ENCODE measurements around the gene PAX2.

DNA sequence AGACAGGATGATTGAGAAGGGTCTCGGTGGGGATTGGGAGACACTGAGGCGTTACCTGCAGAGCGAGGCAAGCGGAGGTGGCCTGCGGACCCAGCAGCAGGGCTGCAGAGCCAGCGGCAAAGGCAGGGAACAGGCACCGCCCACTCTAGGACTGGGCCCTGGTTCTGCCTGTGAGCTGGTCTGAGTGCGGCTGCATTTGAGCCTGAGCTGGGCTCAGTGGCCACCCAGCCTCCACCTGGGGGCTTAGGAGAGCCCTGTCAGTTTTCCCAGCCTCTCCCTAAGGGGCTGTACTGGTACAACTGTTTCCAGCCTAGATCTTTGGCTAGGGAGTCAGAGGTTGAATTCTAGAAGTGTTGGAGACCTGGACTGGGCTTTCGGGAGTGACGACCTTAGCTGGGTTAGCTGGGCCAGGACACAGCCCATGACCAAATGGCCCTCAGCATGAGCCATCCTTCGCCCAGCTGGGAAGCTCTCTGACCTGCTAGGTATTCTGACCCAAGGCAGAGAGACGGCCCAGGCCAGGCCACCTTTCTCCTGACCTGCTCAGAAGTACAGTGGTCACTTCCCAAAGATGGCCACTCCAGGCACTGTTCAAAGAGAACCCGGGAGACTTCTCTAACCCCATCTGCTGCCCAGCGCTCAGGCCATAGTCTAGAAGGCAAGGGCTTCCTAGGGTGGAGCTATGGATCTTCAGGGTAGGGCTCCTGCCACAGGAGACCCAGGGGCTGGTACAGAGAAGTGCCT, 64.9 kb downstream of the PAX2 start:
- TF ChIP-seq, protein P1, sequence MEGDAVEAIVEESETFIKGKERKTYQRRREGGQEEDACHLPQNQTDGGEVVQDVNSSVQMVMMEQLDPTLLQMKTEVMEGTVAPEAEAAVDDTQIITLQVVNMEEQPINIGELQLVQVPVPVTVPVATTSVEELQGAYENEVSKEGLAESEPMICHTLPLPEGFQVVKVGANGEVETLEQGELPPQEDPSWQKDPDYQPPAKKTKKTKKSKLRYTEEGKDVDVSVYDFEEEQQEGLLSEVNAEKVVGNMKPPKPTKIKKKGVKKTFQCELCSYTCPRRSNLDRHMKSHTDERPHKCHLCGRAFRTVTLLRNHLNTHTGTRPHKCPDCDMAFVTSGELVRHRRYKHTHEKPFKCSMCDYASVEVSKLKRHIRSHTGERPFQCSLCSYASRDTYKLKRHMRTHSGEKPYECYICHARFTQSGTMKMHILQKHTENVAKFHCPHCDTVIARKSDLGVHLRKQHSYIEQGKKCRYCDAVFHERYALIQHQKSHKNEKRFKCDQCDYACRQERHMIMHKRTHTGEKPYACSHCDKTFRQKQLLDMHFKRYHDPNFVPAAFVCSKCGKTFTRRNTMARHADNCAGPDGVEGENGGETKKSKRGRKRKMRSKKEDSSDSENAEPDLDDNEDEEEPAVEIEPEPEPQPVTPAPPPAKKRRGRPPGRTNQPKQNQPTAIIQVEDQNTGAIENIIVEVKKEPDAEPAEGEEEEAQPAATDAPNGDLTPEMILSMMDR (IDR thresholded peaks at IDR 0.05) = no peak
- TF ChIP-seq POLR2A (IDR thresholded peaks at IDR 0.05) = no peak
